NOMO-1 treated with DMSO at 0.1 percent for 48 hours (cell line): ENCODE measurements around the gene MAGEF1.

ENCODE experiments used
- DNase-seq: peaks from one replicate; lab custom pipeline; 2025; ENCODE audit not compliant: unreplicated experiment; lab: John Stamatoyannopoulos, UW

Gene MAGEF1

GRCh38 chr3:184670091-184670602 lies 41.7 kb downstream of the MAGEF1 start:
- no peak for DNase-seq

- DNase-seq, result no peak
Measured at GRCh38 chr3:184669578-184669977, 42.3 kb downstream of the MAGEF1 start.

- no peak for DNase-seq
Measured at GRCh38 chr3:184666442-184666841, 45.4 kb downstream of the MAGEF1 start.

GRCh38 chr3:184665101-184665500 lies 46.8 kb downstream of the MAGEF1 start:
- DNase-seq, result no peak

GRCh38 chr3:184663756-184664155 lies 48.1 kb downstream of the MAGEF1 start:
- no peak for DNase-seq

- no peak for DNase-seq
Measured at GRCh38 chr3:184663356-184663755, 48.5 kb downstream of the MAGEF1 start.

- no peak for DNase-seq
Measured at GRCh38 chr3:184662187-184662586, 49.7 kb downstream of the MAGEF1 start.

GRCh38 chr3:184660931-184661330 lies 50.9 kb downstream of the MAGEF1 start:
- no peak for DNase-seq
